GM23338 (cell line): ENCODE results near the gene TF. TPM values are rescaled to one million over a fixed set of nuclear protein-coding genes. Genes with fewer than 3 reads are reported as not detected.

Source experiments
- ATAC-seq: fragments of 200-7000 bp; cut with Tn5 transposase; 3 replicates; pipeline ENCODE4 v1.9.1; 2020
- DNase-seq: peaks from one replicate; pipeline ENCODE4 v3.0.0-alpha.2; 2015; ENCODE audit warnings: low spot score
- H2AFZ ChIP-seq: fragments of 200-600 bp; sonication (generic); 2 replicates; pipeline ENCODE4 v1.8.0; 2016; ENCODE audit warnings: antibody characterized with exemption, mild to moderate bottlenecking, moderate library complexity
- H3F3A ChIP-seq: fragments of 200-600 bp; sonication (generic); replicated peaks from 2 replicates; pipeline ENCODE4 v1.8.0; 2017; ENCODE audit warnings: antibody characterized with exemption, mixed run types, low read depth
- H3K27ac ChIP-seq: fragments of 200-600 bp; sonication (generic); 2 replicates; pipeline ENCODE4 v1.6.1; 2016; ENCODE audit warnings: low read depth
- H3K27me3 ChIP-seq: fragments of 200-600 bp; sonication (generic); 2 replicates; pipeline ENCODE4 v1.8.0; 2016; ENCODE audit warnings: mild to moderate bottlenecking, mixed run types, moderate library complexity; ENCODE audit not compliant: insufficient read depth
- H3K36me3 ChIP-seq: fragments of 200-600 bp; sonication (generic); 2 replicates; pipeline ENCODE4 v1.8.0; 2016; ENCODE audit warnings: mild to moderate bottlenecking; ENCODE audit not compliant: insufficient read depth
- H3K4me1 ChIP-seq: fragments of 200-600 bp; sonication (generic); 2 replicates; pipeline ENCODE4 v1.8.0; 2016; ENCODE audit warnings: mild to moderate bottlenecking, moderate library complexity; ENCODE audit not compliant: insufficient read depth
- H3K4me2 ChIP-seq: fragments of 200-600 bp; sonication (generic); 2 replicates; pipeline ENCODE4 v1.7.1; 2017; ENCODE audit warnings: mixed run types
- H3K4me3 ChIP-seq: fragments of 200-600 bp; sonication (generic); 2 replicates; pipeline ENCODE4 v1.6.1; 2016; ENCODE audit warnings: mixed run types
- H3K79me2 ChIP-seq: fragments of 200-600 bp; sonication (generic); replicated peaks from 2 replicates; pipeline ENCODE4 v1.8.0; 2017; ENCODE audit warnings: mild to moderate bottlenecking; ENCODE audit not compliant: insufficient read depth
- H3K9me2 ChIP-seq: fragments of 200-600 bp; sonication (generic); 2 replicates; pipeline ENCODE4 v1.8.0; 2017; ENCODE audit not compliant: insufficient read depth
- H4K20me1 ChIP-seq: fragments of 200-600 bp; sonication (generic); replicated peaks from 2 replicates; pipeline ENCODE4 v1.8.0; 2017; ENCODE audit warnings: mild to moderate bottlenecking; ENCODE audit not compliant: insufficient read depth
- H3K27ac Mint-ChIP-seq: 2 replicates; pipeline ENCODE4 v1.8.0; 2020; ENCODE audit warnings: inconsistent platforms, mild to moderate bottlenecking, moderate library complexity, mixed read lengths
- H3K27me3 Mint-ChIP-seq: 3 replicates; pipeline ENCODE4 v1.8.0; 2022; ENCODE audit warnings: low read depth, mild to moderate bottlenecking, moderate library complexity, mixed read lengths, inconsistent platforms; ENCODE audit not compliant: insufficient read depth, poor library complexity
- H3K36me3 Mint-ChIP-seq: 3 replicates; pipeline ENCODE4 v1.8.0; 2021; ENCODE audit warnings: low read depth, mild to moderate bottlenecking, inconsistent platforms, moderate library complexity, mixed read lengths
- H3K4me1 Mint-ChIP-seq: 3 replicates; pipeline ENCODE4 v1.8.0; 2020; ENCODE audit warnings: mild to moderate bottlenecking, inconsistent platforms, mixed read lengths
- H3K4me3 Mint-ChIP-seq: 3 replicates; pipeline ENCODE4 v1.8.0; 2021; ENCODE audit warnings: moderate library complexity, mild to moderate bottlenecking, inconsistent platforms, mixed read lengths
- H3K9me3 Mint-ChIP-seq: 3 replicates; pipeline ENCODE4 v1.8.0; 2020; ENCODE audit warnings: moderate library complexity, mild to moderate bottlenecking, inconsistent platforms, mixed read lengths
- EZH2phosphoT487 ChIP-seq: fragments of 200-600 bp; sonication (generic); IDR thresholded peaks from one replicate; pipeline ENCODE4 v1.8.1; 2018; ENCODE audit warnings: antibody characterized with exemption; ENCODE audit not compliant: unreplicated experiment
- POLR2AphosphoS5 ChIP-seq: IDR thresholded peaks from 2 replicates; pipeline ENCODE4 v1.6.1; 2016; ENCODE audit warnings: antibody characterized with exemption, low read depth
- REST ChIP-seq: IDR thresholded peaks from one replicate; pipeline ENCODE4 v1.6.1; 2018; ENCODE audit warnings: antibody characterized with exemption; ENCODE audit not compliant: unreplicated experiment
- polyA plus RNA-seq: library from polyadenylated mRNA; unstranded; fragments of >200 nt; fragmentation: Nextera tagmentation; extraction: Ambion mirVana; gene quantifications from 2 replicates; pipeline ENCODE4 v1.2.1, GENCODE V29; 2016
- total RNA-seq: library from RNA; depleted of rRNA; stranded (reverse); fragments of >200 nt; shearing (Covaris generic); gene quantifications from 2 replicates; pipeline ENCODE4 v1.2.3, GENCODE V29; 2014
- TF ChIP-seq, protein P1 (sequence below): fragments of 250-450 bp; sonication (Bioruptor Pico); IDR thresholded peaks from 2 replicates; pipeline ENCODE4 v1.5.0; 2020; ENCODE audit warnings: mild to moderate bottlenecking, moderate library complexity
- TF ChIP-seq, protein P2 (sequence below): IDR thresholded peaks from 2 replicates; pipeline ENCODE4 v1.6.1; 2016; ENCODE audit warnings: antibody characterized with exemption

Gene TF
- total and polyA plus RNA-seq, 2 experiments from 2014 or later: 0.03 to 0.76 TPM

DNA sequence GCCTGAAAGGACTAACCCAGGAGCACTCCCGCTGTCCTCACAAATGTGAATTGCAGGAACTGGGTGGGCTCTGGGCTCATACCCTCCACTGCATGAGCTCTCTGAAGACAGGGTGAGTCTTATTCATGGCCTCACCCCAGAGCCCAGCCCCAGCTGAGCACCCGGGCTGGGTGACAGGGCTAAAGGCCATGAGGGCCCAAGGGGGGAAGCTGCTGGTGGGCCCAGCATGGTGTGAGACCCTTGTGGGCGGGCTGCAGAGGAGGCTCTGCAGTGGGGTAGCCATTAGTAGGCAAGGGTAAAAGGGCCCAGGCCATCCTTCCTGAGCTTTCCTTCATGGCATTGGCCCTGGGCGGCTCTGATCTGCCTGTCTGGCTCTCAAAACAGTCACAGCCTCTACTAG lies 89.8 kb downstream of the TF start:
- Histone ChIP-seq H3K4me1 (no peaks in the 10 kb centered on the region), H3K27me3 (no peaks in the 10 kb centered on the region), H3K27ac (no peak overlapping the region), H4K20me1 (no peaks in the 10 kb centered on the region), H3K9me2 (no peaks in the 10 kb centered on the region), H2AFZ (no peak overlapping the region), H3K79me2 (no peaks in the 10 kb centered on the region), H3F3A (no peaks in the 10 kb centered on the region), H3K36me3 (no peaks in the 10 kb centered on the region), H3K4me2 (no peak overlapping the region), H3K4me3 (no peak overlapping the region)
- Mint-ChIP-seq H3K27ac (no peak overlapping the region), H3K9me3 (no peaks in the 10 kb centered on the region), H3K4me1 (peaks cover 3% of the 10 kb centered on the region; the same call in 1 of the 3 replicates), H3K36me3 (no peaks in the 10 kb centered on the region; the same call in 2 of the 3 replicates), H3K27me3 (peaks cover 12% of the 10 kb centered on the region), H3K4me3 (no peak overlapping the region)
- ATAC-seq: no peak
- no peak for DNase-seq
- TF ChIP-seq POLR2AphosphoS5 (no peak), EZH2phosphoT487 (no peak)

- H3K27ac ChIP-seq: no peak overlapping the region
- H3K36me3 ChIP-seq: no peaks in the 10 kb centered on the region
- H3K4me1 ChIP-seq: no peaks in the 10 kb centered on the region
- no peaks in the 10 kb centered on the region for H3K79me2 ChIP-seq
- H3K9me2 ChIP-seq: no peaks in the 10 kb centered on the region
- no peak overlapping the region for H3K4me2 ChIP-seq
- no peak for ATAC-seq
- Mint-ChIP-seq H3K4me1 (peaks cover 3% of the 10 kb centered on the region; the same call in 1 of the 3 replicates), H3K27me3 (peaks cover 12% of the 10 kb centered on the region), H3K4me3 (no peak overlapping the region), H3K9me3 (no peaks in the 10 kb centered on the region), H3K36me3 (no peaks in the 10 kb centered on the region; the same call in 2 of the 3 replicates), H3K27ac (no peak overlapping the region)
- no peak overlapping the region for H3K4me3 ChIP-seq
- H3F3A ChIP-seq: no peaks in the 10 kb centered on the region
- no peak overlapping the region for H2AFZ ChIP-seq
- H4K20me1 ChIP-seq: no peaks in the 10 kb centered on the region
- DNase-seq: no peak
- H3K27me3 ChIP-seq: no peaks in the 10 kb centered on the region
- TF ChIP-seq, protein P1, sequence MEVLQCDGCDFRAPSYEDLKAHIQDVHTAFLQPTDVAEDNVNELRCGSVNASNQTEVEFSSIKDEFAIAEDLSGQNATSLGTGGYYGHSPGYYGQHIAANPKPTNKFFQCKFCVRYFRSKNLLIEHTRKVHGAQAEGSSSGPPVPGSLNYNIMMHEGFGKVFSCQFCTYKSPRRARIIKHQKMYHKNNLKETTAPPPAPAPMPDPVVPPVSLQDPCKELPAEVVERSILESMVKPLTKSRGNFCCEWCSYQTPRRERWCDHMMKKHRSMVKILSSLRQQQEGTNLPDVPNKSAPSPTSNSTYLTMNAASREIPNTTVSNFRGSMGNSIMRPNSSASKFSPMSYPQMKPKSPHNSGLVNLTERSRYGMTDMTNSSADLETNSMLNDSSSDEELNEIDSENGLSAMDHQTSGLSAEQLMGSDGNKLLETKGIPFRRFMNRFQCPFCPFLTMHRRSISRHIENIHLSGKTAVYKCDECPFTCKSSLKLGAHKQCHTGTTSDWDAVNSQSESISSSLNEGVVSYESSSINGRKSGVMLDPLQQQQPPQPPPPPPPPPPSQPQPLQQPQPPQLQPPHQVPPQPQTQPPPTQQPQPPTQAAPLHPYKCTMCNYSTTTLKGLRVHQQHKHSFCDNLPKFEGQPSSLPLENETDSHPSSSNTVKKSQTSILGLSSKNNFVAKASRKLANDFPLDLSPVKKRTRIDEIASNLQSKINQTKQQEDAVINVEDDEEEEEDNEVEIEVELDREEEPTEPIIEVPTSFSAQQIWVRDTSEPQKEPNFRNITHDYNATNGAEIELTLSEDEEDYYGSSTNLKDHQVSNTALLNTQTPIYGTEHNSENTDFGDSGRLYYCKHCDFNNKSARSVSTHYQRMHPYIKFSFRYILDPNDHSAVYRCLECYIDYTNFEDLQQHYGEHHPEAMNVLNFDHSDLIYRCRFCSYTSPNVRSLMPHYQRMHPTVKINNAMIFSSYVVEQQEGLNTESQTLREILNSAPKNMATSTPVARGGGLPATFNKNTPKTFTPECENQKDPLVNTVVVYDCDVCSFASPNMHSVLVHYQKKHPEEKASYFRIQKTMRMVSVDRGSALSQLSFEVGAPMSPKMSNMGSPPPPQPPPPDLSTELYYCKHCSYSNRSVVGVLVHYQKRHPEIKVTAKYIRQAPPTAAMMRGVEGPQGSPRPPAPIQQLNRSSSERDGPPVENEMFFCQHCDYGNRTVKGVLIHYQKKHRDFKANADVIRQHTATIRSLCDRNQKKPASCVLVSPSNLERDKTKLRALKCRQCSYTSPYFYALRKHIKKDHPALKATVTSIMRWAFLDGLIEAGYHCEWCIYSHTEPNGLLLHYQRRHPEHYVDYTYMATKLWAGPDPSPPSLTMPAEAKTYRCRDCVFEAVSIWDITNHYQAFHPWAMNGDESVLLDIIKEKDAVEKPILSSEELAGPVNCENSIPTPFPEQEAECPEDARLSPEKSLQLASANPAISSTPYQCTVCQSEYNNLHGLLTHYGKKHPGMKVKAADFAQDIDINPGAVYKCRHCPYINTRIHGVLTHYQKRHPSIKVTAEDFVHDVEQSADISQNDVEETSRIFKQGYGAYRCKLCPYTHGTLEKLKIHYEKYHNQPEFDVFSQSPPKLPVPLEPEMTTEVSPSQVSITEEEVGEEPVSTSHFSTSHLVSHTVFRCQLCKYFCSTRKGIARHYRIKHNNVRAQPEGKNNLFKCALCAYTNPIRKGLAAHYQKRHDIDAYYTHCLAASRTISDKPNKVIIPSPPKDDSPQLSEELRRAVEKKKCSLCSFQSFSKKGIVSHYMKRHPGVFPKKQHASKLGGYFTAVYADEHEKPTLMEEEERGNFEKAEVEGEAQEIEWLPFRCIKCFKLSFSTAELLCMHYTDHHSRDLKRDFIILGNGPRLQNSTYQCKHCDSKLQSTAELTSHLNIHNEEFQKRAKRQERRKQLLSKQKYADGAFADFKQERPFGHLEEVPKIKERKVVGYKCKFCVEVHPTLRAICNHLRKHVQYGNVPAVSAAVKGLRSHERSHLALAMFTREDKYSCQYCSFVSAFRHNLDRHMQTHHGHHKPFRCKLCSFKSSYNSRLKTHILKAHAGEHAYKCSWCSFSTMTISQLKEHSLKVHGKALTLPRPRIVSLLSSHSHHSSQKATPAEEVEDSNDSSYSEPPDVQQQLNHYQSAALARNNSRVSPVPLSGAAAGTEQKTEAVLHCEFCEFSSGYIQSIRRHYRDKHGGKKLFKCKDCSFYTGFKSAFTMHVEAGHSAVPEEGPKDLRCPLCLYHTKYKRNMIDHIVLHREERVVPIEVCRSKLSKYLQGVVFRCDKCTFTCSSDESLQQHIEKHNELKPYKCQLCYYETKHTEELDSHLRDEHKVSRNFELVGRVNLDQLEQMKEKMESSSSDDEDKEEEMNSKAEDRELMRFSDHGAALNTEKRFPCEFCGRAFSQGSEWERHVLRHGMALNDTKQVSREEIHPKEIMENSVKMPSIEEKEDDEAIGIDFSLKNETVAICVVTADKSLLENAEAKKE (CRISPR knock-in tag): no peak
- TF ChIP-seq, protein P2, sequence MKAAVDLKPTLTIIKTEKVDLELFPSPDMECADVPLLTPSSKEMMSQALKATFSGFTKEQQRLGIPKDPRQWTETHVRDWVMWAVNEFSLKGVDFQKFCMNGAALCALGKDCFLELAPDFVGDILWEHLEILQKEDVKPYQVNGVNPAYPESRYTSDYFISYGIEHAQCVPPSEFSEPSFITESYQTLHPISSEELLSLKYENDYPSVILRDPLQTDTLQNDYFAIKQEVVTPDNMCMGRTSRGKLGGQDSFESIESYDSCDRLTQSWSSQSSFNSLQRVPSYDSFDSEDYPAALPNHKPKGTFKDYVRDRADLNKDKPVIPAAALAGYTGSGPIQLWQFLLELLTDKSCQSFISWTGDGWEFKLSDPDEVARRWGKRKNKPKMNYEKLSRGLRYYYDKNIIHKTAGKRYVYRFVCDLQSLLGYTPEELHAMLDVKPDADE: no peak
- TF ChIP-seq REST: no peak
Measured at GRCh38 chr3:133836497-133837158, 90.4 kb downstream of the TF start.
